Adipose tissue (tissue), 3 donors: Measurements from ENCODE around the gene DOCK1. TPM values are rescaled to one million over a fixed set of nuclear protein-coding genes. Genes with fewer than 3 reads are reported as not detected.
"Not testable (repeated sequence)": the region's sequence is repeated elsewhere in the genome, so short reads cannot be mapped to it uniquely, and the experiment has no call there.

Experiments
- H3K27ac ChIP-seq: one replicate; pipeline ENCODE4 v1.5.1; 2013; ENCODE audit warnings: low read depth, low read length
- WGBS, 3 donors: extraction: QIAGEN DNeasy Blood & Tissue Kit; methylation state at CpG; one replicate each; pipeline ENCODE4 v1.1.7; 2013; 5-methylcytosine and 5-hydroxymethylcytosine counted together
- polyA plus RNA-seq, 3 donors: library from polyadenylated mRNA; stranded (reverse); fragments of 200-250 nt; gene quantifications; one replicate each; pipeline ENCODE4 v1.2.3, GENCODE V29; 2013
- donor health status: healthy with polysubstance abuse.
- donor health status: Bipolar disorder and iron deficiency.
- donor health status: healthy.

DOCK1 gene
- polyA plus RNA-seq, 3 donors, result 9.5 to 21.6 (median 21.5) TPM

- WGBS, 3 donors, result 96 to 98% (median 97%) methylated on average over 9 of the region's 9 CpGs
- H3K27ac ChIP-seq, result not testable (repeated sequence)
Observed at GRCh38 chr10:126938121-126938520, 32.9 kb downstream of the DOCK1 start.

GRCh38 chr10:126939706-126940105, 34.5 kb downstream of the DOCK1 start:
- H3K27ac ChIP-seq, result no peak overlapping the region
- WGBS, 3 donors, result 89 to 98% (median 91%) methylated on average over 6 of the region's 6 CpGs

- 50 to 94% (median 90%) methylated on average over 6 of the region's 6 CpGs for WGBS, 3 donors
- H3K27ac ChIP-seq, result no peak overlapping the region
Observed at GRCh38 chr10:126940670-126941310, 35.6 kb downstream of the DOCK1 start.

GRCh38 chr10:126944191-126944590, 39.0 kb downstream of the DOCK1 start:
- no peak overlapping the region for H3K27ac ChIP-seq
- 81 to 94% (median 91%) methylated on average over 11 of the region's 11 CpGs for WGBS, 3 donors

GRCh38 chr10:126945351-126946030, 40.3 kb downstream of the DOCK1 start:
- 87 to 94% (median 93%) methylated on average over 15 of the region's 15 CpGs for WGBS, 3 donors
- H3K27ac ChIP-seq, result no peak overlapping the region

- WGBS, 3 donors, result 94 to 100% (median 98%) methylated on average over 6 of the region's 6 CpGs
- H3K27ac ChIP-seq, result no peak overlapping the region
Observed at GRCh38 chr10:126946746-126947145, 41.5 kb downstream of the DOCK1 start.

GRCh38 chr10:126948355-126949160, 43.3 kb downstream of the DOCK1 start:
- H3K27ac ChIP-seq, result no peak overlapping the region
- WGBS, 3 donors, result 91 to 96% (median 92%) methylated on average over 13 of the region's 13 CpGs

- WGBS, 3 donors, result 76 to 88% (median 86%) methylated on average over 4 of the region's 4 CpGs
- H3K27ac ChIP-seq, result no peak overlapping the region
Observed at GRCh38 chr10:126949161-126949503, 43.9 kb downstream of the DOCK1 start.

GRCh38 chr10:126950401-126951105, 45.3 kb downstream of the DOCK1 start:
- WGBS, 3 donors, result 93 to 96% (median 94%) methylated on average over 8 of the region's 8 CpGs
- no peak overlapping the region for H3K27ac ChIP-seq

GRCh38 chr10:126953886-126954285, 48.7 kb downstream of the DOCK1 start:
- no peak overlapping the region for H3K27ac ChIP-seq
- WGBS, 3 donors, result 91 to 95% (median 95%) methylated on average over 5 of the region's 5 CpGs

- H3K27ac ChIP-seq, result no peak overlapping the region
- WGBS, 3 donors, result 74 to 86% (median 83%) methylated on average over 8 of the region's 8 CpGs
Observed at GRCh38 chr10:126955396-126955795, 50.2 kb downstream of the DOCK1 start.

- H3K27ac ChIP-seq, result no peak overlapping the region
- 76 to 86% (median 82%) methylated on average over 16 of the region's 16 CpGs for WGBS, 3 donors
Observed at GRCh38 chr10:126955934-126956711, 50.9 kb downstream of the DOCK1 start.

- WGBS, 3 donors, result 83 to 88% (median 86%) methylated on average over 4 of the region's 4 CpGs
Observed at GRCh38 chr10:126956712-126957108, 51.5 kb downstream of the DOCK1 start.

GRCh38 chr10:126957111-126957510, 51.9 kb downstream of the DOCK1 start:
- no peak overlapping the region for H3K27ac ChIP-seq
- WGBS, 3 donors, result 73 to 90% (median 85%) methylated on average over 8 of the region's 8 CpGs

More at GRCh38 chr10:126956712-126957108, 51.5 kb downstream of the DOCK1 start:
- H3K27ac ChIP-seq, result no peak overlapping the region

- H3K27ac ChIP-seq, result no peak overlapping the region
- 82 to 88% (median 86%) methylated on average over 4 of the region's 4 CpGs for WGBS, 3 donors
Observed at GRCh38 chr10:126959431-126959830, 54.2 kb downstream of the DOCK1 start.

GRCh38 chr10:126959906-126960685, 54.9 kb downstream of the DOCK1 start:
- 96 to 97% (median 96%) methylated on average over 16 of the region's 16 CpGs for WGBS, 3 donors
- H3K27ac ChIP-seq, result no peak overlapping the region

GRCh38 chr10:126963354-126963753, 58.1 kb downstream of the DOCK1 start:
- WGBS, 3 donors, result 62 to 76% (median 74%) methylated on average over 4 of the region's 4 CpGs
- H3K27ac ChIP-seq, result no peak overlapping the region
